Measurements from ENCODE around the gene ZFC3H1. TPM values are rescaled to one million over a fixed set of nuclear protein-coding genes. Genes with fewer than 3 reads are reported as not detected.

The ZFC3H1 gene
- total RNA-seq, 1 experiment from 2014 or later, result 24.4 TPM

- no CpG with 5 or more reads among the region's 4 CpGs for WGBS (ENCODE audit: extremely low coverage, insufficient read length, low lambda C conversion rate)
- Mint-ChIP-seq H3K36me3 (ENCODE audit: insufficient read depth in 1 of 3, low read depth in 3 of 3) (peaks cover 23 to 58% (median 36%) of the 10 kb centered on the region in 3 experiments; a peak in 6 of 7 replicates), H3K27ac (no peak overlapping the region), H3K4me1 (no peaks in the 10 kb centered on the region), H3K4me3 (no peak overlapping the region), H3K27me3 (ENCODE audit: low read depth) (no peaks in the 10 kb centered on the region), H3K9me3 (no peaks in the 10 kb centered on the region)
- Histone ChIP-seq H3K27ac (ENCODE audit: insufficient read length, low read depth, low read length) (no peak overlapping the region), H3K9me3 (ENCODE audit: control insufficient read depth, low read depth, low read length) (no peaks in the 10 kb centered on the region), H3K79me1 (ENCODE audit: insufficient read depth, low read depth, low read length, poor library complexity, severe bottlenecking) (no peaks in the 10 kb centered on the region), H2AK5ac (ENCODE audit: insufficient read length, low read length) (no peak overlapping the region), H2BK20ac (ENCODE audit: low read depth, low read length, poor library complexity, severe bottlenecking) (no peak overlapping the region), H3K23me2 (ENCODE audit: insufficient read length, low read depth, low read length, poor library complexity, severe bottlenecking) (no peaks in the 10 kb centered on the region), H2BK15ac (ENCODE audit: low read depth, low read length) (no peak overlapping the region), H3K9ac (ENCODE audit: extremely low read depth, insufficient read length, low read length) (no peak overlapping the region), H3K79me2 (ENCODE audit: insufficient read depth, low read length) (no peaks in the 10 kb centered on the region), H2BK5ac (ENCODE audit: insufficient read length, low read length) (no peak overlapping the region), H3K4me1 (ENCODE audit: insufficient read depth, low read length) (0 out of 2 replicates have a peak, but pooled peaks cover 3% of the 10 kb centered on the region), H4K91ac (ENCODE audit: insufficient read length, low read depth, low read length) (no peak overlapping the region), H3K23ac (ENCODE audit: insufficient read length, low read depth, low read length) (no peak overlapping the region), H3K18ac (ENCODE audit: insufficient read length, low read depth, low read length) (no peak overlapping the region), H2AFZ (ENCODE audit: low read length) (no peak overlapping the region), H4K5ac (ENCODE audit: insufficient read length, low read depth, low read length) (no peak overlapping the region), H3K4ac (ENCODE audit: low read depth, low read length) (no peak overlapping the region), H2BK120ac (ENCODE audit: low read depth, low read length, poor library complexity, severe bottlenecking) (no peak overlapping the region), H4K20me1 (ENCODE audit: control insufficient read depth, insufficient read depth, insufficient read length) (no peaks in the 10 kb centered on the region), H3K14ac (ENCODE audit: insufficient read depth, low read length) (no peak overlapping the region), H3K56ac (ENCODE audit: insufficient read length, low read depth, low read length) (no peak overlapping the region), H3T11ph (ENCODE audit: low read length) (no peak overlapping the region), H3K4me2 (ENCODE audit: insufficient read depth, insufficient read length, low read length) (no peak overlapping the region), H2BK12ac (ENCODE audit: insufficient read length, low read depth, low read length) (no peak overlapping the region), H3K27me3 (ENCODE audit: insufficient read depth, low read length) (no peaks in the 10 kb centered on the region), H4K8ac (replicated peaks; ENCODE audit: insufficient read length, low read depth, low read length) (no peak overlapping the region)
- no peak for DNase-seq
- no peak for TF ChIP-seq CTCF (conservative IDR thresholded peaks at IDR 0.05)
Measured at GRCh38 chr12:71607494-71608330, 55.9 kb downstream of the ZFC3H1 start.
